MM.1S (cell line): ENCODE data around the gene MAB21L4.

Experiments used
- EZH2 ChIP-seq: fragments of 300-600 bp; sonication (generic); optimal IDR thresholded peaks from 2 replicates; pipeline ENCODE3; 2017; ENCODE audit warnings: low read depth, mild to moderate bottlenecking, antibody characterized with exemption, low read length, mixed read lengths
- EZH2phosphoT487 ChIP-seq: fragments of 300-600 bp; sonication (generic); IDR thresholded peaks from 2 replicates; pipeline ENCODE4 v1.6.1; 2018; ENCODE audit warnings: antibody characterized with exemption, low read length
- TF ChIP-seq, protein P1 (sequence below): fragments of 300-600 bp; sonication (generic); IDR thresholded peaks from 2 replicates; pipeline ENCODE4 v1.5.1; 2016; ENCODE audit warnings: antibody characterized with exemption, low read length, mixed read lengths

DNA sequence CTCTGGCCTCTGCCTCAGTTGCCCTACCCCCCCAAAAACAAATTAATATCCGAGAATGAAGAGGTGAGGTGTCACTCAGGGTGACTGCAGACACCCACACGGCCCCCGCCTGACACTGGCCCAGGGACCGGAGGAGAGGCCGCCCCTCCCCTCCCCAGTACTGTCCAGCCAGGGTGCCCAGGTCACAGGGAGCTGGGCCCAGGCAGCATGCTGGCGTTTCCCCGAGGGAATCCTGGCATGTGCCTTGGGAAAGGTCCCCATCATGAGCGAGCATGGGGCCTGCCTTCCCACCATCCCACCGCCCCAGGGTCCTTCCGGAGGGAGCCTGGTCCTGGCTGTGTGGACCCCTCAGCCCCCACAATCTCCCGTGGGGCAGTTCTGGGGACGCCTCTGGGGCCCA, 3.0 kb downstream of the MAB21L4 start:
- TF ChIP-seq, protein P1, sequence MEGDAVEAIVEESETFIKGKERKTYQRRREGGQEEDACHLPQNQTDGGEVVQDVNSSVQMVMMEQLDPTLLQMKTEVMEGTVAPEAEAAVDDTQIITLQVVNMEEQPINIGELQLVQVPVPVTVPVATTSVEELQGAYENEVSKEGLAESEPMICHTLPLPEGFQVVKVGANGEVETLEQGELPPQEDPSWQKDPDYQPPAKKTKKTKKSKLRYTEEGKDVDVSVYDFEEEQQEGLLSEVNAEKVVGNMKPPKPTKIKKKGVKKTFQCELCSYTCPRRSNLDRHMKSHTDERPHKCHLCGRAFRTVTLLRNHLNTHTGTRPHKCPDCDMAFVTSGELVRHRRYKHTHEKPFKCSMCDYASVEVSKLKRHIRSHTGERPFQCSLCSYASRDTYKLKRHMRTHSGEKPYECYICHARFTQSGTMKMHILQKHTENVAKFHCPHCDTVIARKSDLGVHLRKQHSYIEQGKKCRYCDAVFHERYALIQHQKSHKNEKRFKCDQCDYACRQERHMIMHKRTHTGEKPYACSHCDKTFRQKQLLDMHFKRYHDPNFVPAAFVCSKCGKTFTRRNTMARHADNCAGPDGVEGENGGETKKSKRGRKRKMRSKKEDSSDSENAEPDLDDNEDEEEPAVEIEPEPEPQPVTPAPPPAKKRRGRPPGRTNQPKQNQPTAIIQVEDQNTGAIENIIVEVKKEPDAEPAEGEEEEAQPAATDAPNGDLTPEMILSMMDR = no peak
- TF ChIP-seq EZH2 = no peak
- TF ChIP-seq EZH2phosphoT487 = no peak
